H9 (cell line): ENCODE measurements around the gene NXN. TPM values are rescaled to one million over a fixed set of nuclear protein-coding genes. Genes with fewer than 3 reads are reported as not detected.
A peak's percentile ranks its signal among the peaks of the same experiment; 100 is the strongest.

Experiments used
- DNase-seq: peaks from one replicate; pipeline ENCODE4 v3.0.0-alpha.2; 2017
- H2AFZ ChIP-seq: one replicate; pipeline ENCODE4 v1.6.1; 2013; ENCODE audit warnings: mild to moderate bottlenecking, low read length, control low read depth, moderate library complexity
- H2AK5ac ChIP-seq: 2 replicates; pipeline ENCODE4 v1.6.1; 2013; ENCODE audit warnings: low read length, control low read depth, mixed read lengths; ENCODE audit not compliant: insufficient read length
- H2BK120ac ChIP-seq: one replicate; pipeline ENCODE4 v1.6.1; 2013; ENCODE audit warnings: low read depth, mild to moderate bottlenecking, low read length, control low read depth, inconsistent platforms; ENCODE audit not compliant: poor library complexity, severe bottlenecking
- H2BK12ac ChIP-seq: 2 replicates; pipeline ENCODE4 v1.6.1; 2013; ENCODE audit warnings: low read length, control low read depth, mixed read lengths, low read depth; ENCODE audit not compliant: insufficient read length
- H2BK15ac ChIP-seq: 2 replicates; pipeline ENCODE4 v1.6.1; 2013; ENCODE audit warnings: low read depth, low read length, control low read depth
- H2BK20ac ChIP-seq: one replicate; pipeline ENCODE4 v1.6.1; 2013; ENCODE audit warnings: low read depth, mild to moderate bottlenecking, low read length, control low read depth, inconsistent platforms; ENCODE audit not compliant: poor library complexity, severe bottlenecking
- H2BK5ac ChIP-seq: 2 replicates; pipeline ENCODE4 v1.6.1; 2013; ENCODE audit warnings: low read length, control low read depth, mixed read lengths; ENCODE audit not compliant: insufficient read length
- H3K14ac ChIP-seq: 2 replicates; pipeline ENCODE4 v1.6.1; 2013; ENCODE audit warnings: low read length, control low read depth; ENCODE audit not compliant: insufficient read depth
- H3K18ac ChIP-seq: 2 replicates; pipeline ENCODE4 v1.6.1; 2013; ENCODE audit warnings: low read depth, mild to moderate bottlenecking, mixed read lengths, low read length, control low read depth; ENCODE audit not compliant: insufficient read length
- H3K23ac ChIP-seq: 2 replicates; pipeline ENCODE4 v1.6.1; 2013; ENCODE audit warnings: low read length, control low read depth, mixed read lengths, low read depth; ENCODE audit not compliant: insufficient read length
- H3K23me2 ChIP-seq: 2 replicates; pipeline ENCODE4 v1.6.1; 2013; ENCODE audit warnings: low read depth, mild to moderate bottlenecking, mixed read lengths, low read length, control low read depth; ENCODE audit not compliant: insufficient read length, poor library complexity, severe bottlenecking
- H3K27ac ChIP-seq: 2 replicates; pipeline ENCODE4 v1.5.1; 2013; ENCODE audit warnings: low read length, control low read depth, mixed read lengths, low read depth; ENCODE audit not compliant: insufficient read length
- H3K27me3 ChIP-seq: 2 replicates; pipeline ENCODE4 v1.6.1; 2013; ENCODE audit warnings: low read length, control low read depth, inconsistent platforms; ENCODE audit not compliant: insufficient read depth
- H3K4ac ChIP-seq: 2 replicates; pipeline ENCODE4 v1.6.1; 2013; ENCODE audit warnings: low read depth, mild to moderate bottlenecking, control low read depth, inconsistent platforms, low read length, moderate library complexity
- H3K4me1 ChIP-seq: 2 replicates; pipeline ENCODE4 v1.6.1; 2013; ENCODE audit warnings: low read length, control low read depth, inconsistent platforms; ENCODE audit not compliant: insufficient read depth
- H3K4me2 ChIP-seq: 2 replicates; pipeline ENCODE4 v1.6.1; 2013; ENCODE audit warnings: low read length, control low read depth, mixed read lengths; ENCODE audit not compliant: insufficient read length, insufficient read depth
- H3K56ac ChIP-seq: 2 replicates; pipeline ENCODE4 v1.6.1; 2013; ENCODE audit warnings: low read depth, mild to moderate bottlenecking, mixed read lengths, low read length, control low read depth; ENCODE audit not compliant: insufficient read length
- H3K79me1 ChIP-seq: 2 replicates; pipeline ENCODE4 v1.6.1; 2013; ENCODE audit warnings: low read depth, mild to moderate bottlenecking, moderate library complexity, low read length, control low read depth, inconsistent platforms; ENCODE audit not compliant: insufficient read depth, poor library complexity, severe bottlenecking
- H3K79me2 ChIP-seq: 2 replicates; pipeline ENCODE4 v1.6.1; 2013; ENCODE audit warnings: low read length, control low read depth, inconsistent platforms; ENCODE audit not compliant: insufficient read depth
- H3K9ac ChIP-seq: 2 replicates; pipeline ENCODE4 v1.6.1; 2013; ENCODE audit warnings: low read length, control low read depth, mixed read lengths; ENCODE audit not compliant: insufficient read length; ENCODE audit errors: extremely low read depth
- H3K9me3 ChIP-seq: one replicate; pipeline ENCODE4 v1.6.1; 2013; ENCODE audit warnings: low read depth, low read length, inconsistent platforms; ENCODE audit not compliant: control insufficient read depth
- H3T11ph ChIP-seq: one replicate; pipeline ENCODE4 v1.6.1; 2013; ENCODE audit warnings: mild to moderate bottlenecking, low read length, control low read depth, inconsistent platforms
- H4K20me1 ChIP-seq: one replicate; pipeline ENCODE4 v1.6.1; 2013; ENCODE audit not compliant: control insufficient read depth, insufficient read length, insufficient read depth
- H4K5ac ChIP-seq: 2 replicates; pipeline ENCODE4 v1.6.1; 2013; ENCODE audit warnings: low read depth, mild to moderate bottlenecking, mixed read lengths, low read length, control low read depth; ENCODE audit not compliant: insufficient read length
- H4K8ac ChIP-seq: replicated peaks from 2 replicates; pipeline ENCODE4 v1.6.1; 2013; ENCODE audit warnings: low read length, control low read depth, mixed read lengths, low read depth; ENCODE audit not compliant: insufficient read length
- H4K91ac ChIP-seq: 2 replicates; pipeline ENCODE4 v1.6.1; 2013; ENCODE audit warnings: low read depth, mild to moderate bottlenecking, moderate library complexity, mixed read lengths, low read length, control low read depth; ENCODE audit not compliant: insufficient read length
- H3K27ac Mint-ChIP-seq, 3 experiments: 2 replicates in 2 of 3; 3 replicates in 1 of 3; pipeline ENCODE4 v1.8.0; 2020 to 2021; ENCODE audit warnings: mixed read lengths in 3 of 3, mild to moderate bottlenecking in 1 of 3, moderate library complexity in 1 of 3
- H3K27me3 Mint-ChIP-seq: 2 replicates; pipeline ENCODE4 v1.8.0; 2021; ENCODE audit warnings: low read depth, mild to moderate bottlenecking, moderate library complexity, mixed read lengths
- H3K36me3 Mint-ChIP-seq, 3 experiments: 2 replicates in 2 of 3; 3 replicates in 1 of 3; pipeline ENCODE4 v1.8.0; 2020 to 2021; ENCODE audit warnings: low read depth in 3 of 3, mixed read lengths in 3 of 3; ENCODE audit not compliant: insufficient read depth in 1 of 3
- H3K4me1 Mint-ChIP-seq, 2 experiments: 2 replicates each; pipeline ENCODE4 v1.8.0; 2020; ENCODE audit warnings: mixed read lengths in 2 of 2
- H3K4me3 Mint-ChIP-seq, 2 experiments: 2 replicates in 1 of 2; 3 replicates in 1 of 2; pipeline ENCODE4 v1.8.0; 2020 to 2021; ENCODE audit warnings: mild to moderate bottlenecking in 2 of 2, mixed read lengths in 2 of 2, moderate library complexity in 1 of 2
- H3K9me3 Mint-ChIP-seq, 2 experiments: 2 replicates in 1 of 2; 3 replicates in 1 of 2; pipeline ENCODE4 v1.8.0; 2020; ENCODE audit warnings: mild to moderate bottlenecking in 2 of 2, mixed read lengths in 2 of 2, moderate library complexity in 1 of 2
- CTCF ChIP-seq: fragments of 200-600 bp; sonication (generic); conservative IDR thresholded peaks from 3 replicates; pipeline ENCODE4 v1.8.0; 2021; ENCODE audit warnings: antibody characterized with exemption, mild to moderate bottlenecking
- WGBS: extraction: QIAGEN DNeasy Blood & Tissue Kit; methylation state at CpG from one replicate; pipeline ENCODE4 v1.1.7; 2013; ENCODE audit warnings: missing lambda C conversion rate, low lambda C conversion rate, mixed read lengths; ENCODE audit not compliant: insufficient read length; ENCODE audit errors: extremely low coverage; 5-methylcytosine and 5-hydroxymethylcytosine counted together
- total RNA-seq: library from RNA; stranded (reverse); gene quantifications from 2 replicates; pipeline ENCODE4 v1.2.1, GENCODE V29; 2021

The NXN gene
- total RNA-seq, 1 experiment from 2014 or later: 93.6 TPM

- H3K56ac ChIP-seq: no peak overlapping the region
- no peak overlapping the region for H3K14ac ChIP-seq
- no peak overlapping the region for H3K4me3 Mint-ChIP-seq
- no peaks in the 10 kb centered on the region; the same call in 1 of the 2 replicates for H3K27me3 Mint-ChIP-seq
- H4K20me1 ChIP-seq: no peaks in the 10 kb centered on the region
- no peak overlapping the region for H3K9ac ChIP-seq
- H3K9me3 Mint-ChIP-seq: no peaks in the 10 kb centered on the region
- no peak overlapping the region for H3T11ph ChIP-seq
- WGBS: no CpG with 5 or more reads among the region's 13 CpGs
- no peaks in the 10 kb centered on the region for H3K23me2 ChIP-seq
- H2AFZ ChIP-seq: no peak overlapping the region
- H2BK120ac ChIP-seq: no peak overlapping the region
- peaks cover 8 to 44% (median 34%) of the 10 kb centered on the region in 3 experiments; a peak in 6 of 7 replicates for H3K36me3 Mint-ChIP-seq
- no peaks in the 10 kb centered on the region for H3K79me2 ChIP-seq
- H3K4me1 ChIP-seq: no peaks in the 10 kb centered on the region
- H3K9me3 ChIP-seq: no peaks in the 10 kb centered on the region
- H3K27ac Mint-ChIP-seq: peak overlapping the region; percentile 53 to 93 (median 67); a peak in 4 of 7 replicates
- H4K91ac ChIP-seq: no peak overlapping the region
- no peak overlapping the region for H3K27ac ChIP-seq
- H3K4me2 ChIP-seq: no peak overlapping the region
- H4K5ac ChIP-seq: no peak overlapping the region
- no peak overlapping the region for H4K8ac ChIP-seq
- no peaks in the 10 kb centered on the region for H3K79me1 ChIP-seq
- DNase-seq: no peak
- no peak overlapping the region for H3K18ac ChIP-seq
- no peak overlapping the region for H2BK12ac ChIP-seq
- H2BK20ac ChIP-seq: no peak overlapping the region
- no peak overlapping the region for H2BK5ac ChIP-seq
- H2AK5ac ChIP-seq: no peak overlapping the region
- peaks cover 8 to 9% of the 10 kb centered on the region in 2 experiments; a peak in 3 of 4 replicates for H3K4me1 Mint-ChIP-seq
- no peaks in the 10 kb centered on the region for H3K27me3 ChIP-seq
- TF ChIP-seq CTCF: no peak
- no peak overlapping the region for H3K4ac ChIP-seq
- no peak overlapping the region for H2BK15ac ChIP-seq
- no peak overlapping the region for H3K23ac ChIP-seq
Measured at GRCh38 chr17:1004769-1005295, 25.3 kb upstream of the NXN start.
